ENCODE measurements around the gene STK25.
"Not testable (repeated sequence)": the region's sequence is repeated elsewhere in the genome, so short reads cannot be mapped to it uniquely, and the experiment has no call there.

STK25 gene

GRCh38 chr2:241509155-241509784 is 886 bp upstream of the STK25 start:
- no peak for DNase-seq (ENCODE audit: low read depth, low spot score)

DNA sequence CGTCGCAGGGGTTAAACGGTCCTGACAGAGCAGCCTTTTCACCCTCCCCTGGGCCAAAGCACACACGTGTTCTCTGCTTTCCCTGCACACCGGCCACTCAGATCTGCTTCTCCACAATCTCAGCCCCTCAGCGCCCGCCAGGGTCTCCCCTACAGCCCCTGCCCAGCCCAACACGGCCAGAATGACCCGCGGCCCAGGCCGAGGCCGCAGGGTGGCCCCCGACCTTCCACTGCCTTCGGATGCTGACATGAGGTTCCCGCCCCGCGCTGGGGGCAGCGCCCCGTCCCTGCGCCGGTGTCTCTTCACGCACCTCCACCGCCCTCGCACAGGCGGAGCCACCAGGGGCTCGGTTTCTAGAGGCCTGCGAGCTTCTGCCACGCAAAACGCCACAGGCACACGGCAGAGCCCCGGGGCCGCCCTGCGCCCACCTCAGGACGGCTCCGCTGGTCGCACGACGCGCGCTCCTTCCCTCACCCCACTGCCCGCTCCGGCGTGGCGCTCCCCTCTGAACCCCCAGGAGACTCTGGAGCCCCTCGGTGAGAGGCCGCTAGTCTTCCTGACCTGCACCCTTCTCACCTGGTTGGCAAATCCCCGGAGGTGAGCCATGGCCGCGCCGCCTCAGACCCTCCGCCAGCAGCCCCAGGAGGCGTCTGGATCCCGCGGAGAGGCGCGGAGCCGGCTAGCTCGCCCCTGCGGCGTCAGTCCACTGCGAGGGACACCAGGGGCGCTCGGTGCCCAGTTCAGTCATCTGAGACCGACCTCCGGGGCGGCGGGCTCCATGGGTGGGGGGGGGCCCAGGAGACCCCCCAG is 749 bp downstream of the STK25 start:
- no peak for DNase-seq (ENCODE audit: low read depth, low spot score)

- DNase-seq (ENCODE audit: low read depth, low spot score) = no peak
Measured at GRCh38 chr2:241506793-241507429, 1.5 kb downstream of the STK25 start.

DNA sequence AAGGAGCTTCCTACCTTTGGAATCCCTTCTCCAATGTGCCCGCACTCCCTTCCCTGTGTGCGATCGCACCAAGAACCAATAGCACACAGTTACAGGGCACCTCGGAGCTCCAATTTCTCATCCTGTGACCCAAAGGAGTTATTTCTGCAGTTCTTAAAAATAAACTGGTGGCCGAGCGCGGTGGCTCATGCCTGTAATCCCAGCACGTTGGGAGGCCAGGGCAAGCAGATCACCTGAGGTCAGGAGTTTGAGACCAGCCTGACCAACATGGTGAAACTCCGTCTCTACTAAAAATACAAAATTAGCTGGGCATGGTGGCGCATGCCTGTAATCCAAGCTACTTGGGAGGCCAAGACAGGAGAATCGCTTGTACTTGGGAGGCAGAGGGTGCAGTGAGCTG is 2.1 kb downstream of the STK25 start:
- not testable (repeated sequence) for DNase-seq (ENCODE audit: low read depth, low spot score)

DNA sequence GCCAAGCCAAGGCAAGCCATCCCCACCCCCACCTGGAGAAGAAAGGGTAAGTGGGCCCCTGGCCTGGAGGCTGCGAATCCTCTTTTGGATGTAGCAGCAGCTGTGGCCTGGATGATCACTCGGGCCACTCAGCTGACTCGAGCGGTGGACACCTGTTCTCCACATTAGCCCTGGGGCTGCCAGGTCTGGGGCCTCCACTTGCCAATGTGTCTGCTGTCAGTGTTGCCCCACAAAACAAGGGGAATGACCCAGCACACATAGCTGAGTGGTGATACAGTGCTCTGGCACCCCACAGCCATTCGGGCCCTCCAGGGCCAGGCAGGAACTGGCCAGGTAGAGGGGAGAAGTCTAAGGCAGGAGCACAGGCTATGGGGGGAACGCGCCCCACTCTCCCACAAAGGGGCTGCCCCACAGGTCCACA is 2.6 kb downstream of the STK25 start:
- no peak for DNase-seq (ENCODE audit: low read depth, low spot score)

DNA sequence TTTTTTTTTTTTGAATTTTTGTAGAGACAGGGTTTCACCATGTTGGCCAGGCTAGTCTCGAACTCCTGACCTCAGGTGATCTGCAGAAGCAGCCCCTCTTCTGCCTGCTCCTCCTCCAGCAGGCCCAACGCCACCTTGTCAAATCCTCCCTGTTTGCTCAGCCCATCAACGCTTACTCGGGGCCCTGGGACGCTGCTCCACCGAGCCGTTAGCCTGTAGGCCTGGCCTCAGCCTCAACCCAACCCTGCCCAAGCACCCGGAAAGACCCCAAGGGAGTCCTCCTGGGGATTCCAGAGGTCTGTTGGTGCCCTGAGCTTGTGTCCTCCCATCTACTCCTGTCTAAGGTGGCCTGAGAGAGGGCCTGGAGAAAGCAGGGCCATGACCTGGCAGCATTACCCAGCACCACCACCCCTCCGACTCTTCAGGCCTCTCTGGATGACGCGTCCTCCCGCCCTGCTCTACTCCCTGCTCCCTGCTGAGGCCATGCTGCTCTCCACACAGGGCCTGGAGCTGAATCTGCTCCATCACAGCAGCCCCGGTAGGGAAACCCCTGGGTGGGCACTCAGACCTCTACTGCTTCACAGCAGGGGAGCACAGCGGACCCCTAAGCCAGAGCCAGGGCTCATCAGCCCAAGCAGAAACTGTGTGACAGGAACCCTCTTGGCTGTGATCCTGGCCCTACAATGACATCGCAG is 3.2 kb downstream of the STK25 start:
- DNase-seq (ENCODE audit: low read depth, low spot score) = no peak

- DNase-seq (ENCODE audit: low read depth, low spot score) = no peak
Measured at GRCh38 chr2:241503776-241504392, 4.5 kb downstream of the STK25 start.

DNA sequence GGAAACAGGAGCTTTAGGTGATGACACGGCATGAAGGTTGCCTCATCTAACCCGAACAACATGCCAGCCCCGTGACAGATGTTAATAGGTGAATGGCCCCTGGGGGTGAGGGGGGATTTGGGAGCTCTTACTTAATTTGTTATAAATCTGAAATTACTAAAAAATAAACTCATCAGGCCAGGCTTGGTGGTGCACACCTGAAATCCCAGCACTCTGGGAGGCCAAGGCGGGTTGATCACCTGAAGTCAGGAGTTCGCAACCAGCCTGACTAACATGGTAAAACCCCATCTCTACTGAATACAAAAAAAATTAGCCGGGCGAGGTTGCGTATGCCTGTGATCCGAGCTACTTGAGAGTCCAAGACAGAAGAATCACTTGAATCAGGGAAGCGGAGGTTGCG is 6.1 kb downstream of the STK25 start:
- no peak for DNase-seq (ENCODE audit: low read depth, low spot score)

DNA sequence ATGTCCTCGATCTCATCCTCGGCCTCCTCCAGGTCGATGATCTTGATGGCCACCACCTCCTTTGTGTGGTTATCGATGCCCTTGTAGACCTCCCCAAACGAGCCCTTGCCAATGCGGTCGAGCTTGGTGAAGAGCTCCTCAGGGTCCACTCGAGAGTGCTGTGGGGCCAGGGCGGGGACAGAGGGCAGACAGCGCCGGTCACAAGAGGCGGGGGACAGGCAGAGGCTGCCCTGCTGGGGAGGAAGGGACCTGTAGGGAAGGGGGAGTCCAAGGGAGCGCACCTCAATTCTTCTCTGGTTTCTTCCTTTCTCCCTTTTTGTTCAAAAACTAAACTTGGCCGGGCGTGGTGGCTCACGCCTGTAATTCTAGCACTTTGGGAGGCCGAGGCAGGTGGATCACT is 6.8 kb downstream of the STK25 start:
- DNase-seq (ENCODE audit: low read depth, low spot score) = no peak

DNA sequence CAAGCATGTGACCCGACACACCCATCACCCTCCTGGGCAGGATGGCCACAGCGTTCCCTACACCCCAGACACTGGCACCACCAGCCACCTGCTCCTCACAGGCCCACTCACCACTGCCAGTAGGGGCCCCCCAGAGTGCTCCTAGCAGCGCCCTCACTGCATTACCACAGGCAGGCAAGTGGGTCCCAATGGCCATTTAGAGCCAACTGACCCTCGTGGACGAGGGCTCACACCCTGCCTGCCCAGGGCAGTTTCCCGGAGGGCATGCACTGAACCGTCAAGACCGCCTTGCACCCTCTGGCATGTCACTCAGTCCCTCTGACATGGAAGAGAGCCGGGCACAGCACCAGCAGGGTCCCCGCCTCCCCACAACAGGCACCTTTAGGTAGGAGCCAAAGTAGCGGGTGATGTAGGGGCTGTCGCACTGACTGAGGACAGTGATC is 7.3 kb downstream of the STK25 start:
- no peak for DNase-seq (ENCODE audit: low read depth, low spot score)

DNA sequence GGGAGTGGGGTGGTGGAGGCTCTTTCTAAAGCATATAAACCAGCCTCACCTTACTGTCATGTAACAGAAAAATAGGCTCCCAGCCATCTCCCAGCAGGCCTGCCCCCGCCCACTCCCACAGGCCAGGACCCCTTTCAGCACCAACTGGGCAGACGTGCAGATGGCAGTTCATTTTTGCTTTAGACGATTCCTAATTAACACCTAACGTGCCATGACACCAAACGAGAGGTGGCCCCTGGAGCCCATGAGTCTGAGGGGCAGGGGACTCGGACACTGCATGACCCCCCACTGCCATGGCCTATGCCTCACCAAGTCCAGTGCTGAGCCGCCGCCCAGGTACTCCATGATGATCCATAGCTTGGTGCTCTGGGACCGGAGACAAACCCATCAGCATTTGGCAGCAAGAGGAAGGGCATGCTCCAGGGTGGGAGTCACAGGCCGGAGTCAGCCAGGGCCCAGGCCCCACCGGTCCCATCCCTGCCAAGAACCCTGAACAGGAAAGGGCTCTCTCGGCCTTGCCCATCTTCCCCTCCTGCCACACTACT is 7.9 kb downstream of the STK25 start:
- DNase-seq (ENCODE audit: low read depth, low spot score) = no peak

- DNase-seq (ENCODE audit: low read depth, low spot score) = no peak
Measured at GRCh38 chr2:241500016-241500415, 8.4 kb downstream of the STK25 start.

DNA sequence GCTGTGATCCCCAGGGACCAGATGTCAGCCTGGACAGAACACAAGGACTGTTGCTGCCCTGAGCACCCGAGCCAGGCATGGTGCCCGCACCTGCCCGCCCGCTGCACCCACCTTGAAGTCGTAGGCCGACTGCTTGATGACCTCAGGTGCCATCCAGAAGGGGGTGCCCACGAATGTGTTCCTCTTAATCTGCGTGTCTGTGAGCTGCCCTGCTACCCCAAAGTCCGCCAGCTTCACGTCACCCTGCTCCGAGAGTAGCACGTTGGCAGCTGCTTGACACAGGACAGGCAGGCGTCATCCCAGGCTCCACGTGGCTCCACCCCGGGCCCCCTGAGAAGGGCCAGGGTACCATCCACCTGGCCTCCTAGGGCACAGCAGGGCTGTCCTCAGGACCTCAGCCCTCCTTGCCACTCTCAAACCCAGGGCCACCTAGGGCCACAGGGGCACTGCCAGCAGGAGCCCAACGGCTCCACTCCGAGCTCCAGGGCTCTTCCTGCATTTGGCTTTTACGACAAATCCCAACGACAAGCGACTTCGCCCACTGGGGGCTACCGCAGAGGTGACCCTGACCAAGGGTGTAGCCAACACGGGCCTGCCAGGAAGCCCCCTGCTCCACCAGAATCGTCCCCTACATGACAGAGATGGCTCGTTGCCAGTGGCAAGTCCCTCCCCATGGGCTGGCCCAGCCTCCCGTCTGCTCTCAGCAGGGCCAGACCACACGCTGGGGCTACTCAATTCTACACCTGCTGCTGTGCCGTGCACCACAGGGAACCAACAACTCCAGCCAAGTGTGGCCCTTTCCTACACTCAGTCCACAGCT is 9.0 kb downstream of the STK25 start:
- no peak for DNase-seq (ENCODE audit: low read depth, low spot score)

- no peak for DNase-seq (ENCODE audit: low read depth, low spot score)
Measured at GRCh38 chr2:241498115-241499070, 10.0 kb downstream of the STK25 start.

- no peak for DNase-seq (ENCODE audit: low read depth, low spot score)
Measured at GRCh38 chr2:241496904-241497877, 11.2 kb downstream of the STK25 start.

DNA sequence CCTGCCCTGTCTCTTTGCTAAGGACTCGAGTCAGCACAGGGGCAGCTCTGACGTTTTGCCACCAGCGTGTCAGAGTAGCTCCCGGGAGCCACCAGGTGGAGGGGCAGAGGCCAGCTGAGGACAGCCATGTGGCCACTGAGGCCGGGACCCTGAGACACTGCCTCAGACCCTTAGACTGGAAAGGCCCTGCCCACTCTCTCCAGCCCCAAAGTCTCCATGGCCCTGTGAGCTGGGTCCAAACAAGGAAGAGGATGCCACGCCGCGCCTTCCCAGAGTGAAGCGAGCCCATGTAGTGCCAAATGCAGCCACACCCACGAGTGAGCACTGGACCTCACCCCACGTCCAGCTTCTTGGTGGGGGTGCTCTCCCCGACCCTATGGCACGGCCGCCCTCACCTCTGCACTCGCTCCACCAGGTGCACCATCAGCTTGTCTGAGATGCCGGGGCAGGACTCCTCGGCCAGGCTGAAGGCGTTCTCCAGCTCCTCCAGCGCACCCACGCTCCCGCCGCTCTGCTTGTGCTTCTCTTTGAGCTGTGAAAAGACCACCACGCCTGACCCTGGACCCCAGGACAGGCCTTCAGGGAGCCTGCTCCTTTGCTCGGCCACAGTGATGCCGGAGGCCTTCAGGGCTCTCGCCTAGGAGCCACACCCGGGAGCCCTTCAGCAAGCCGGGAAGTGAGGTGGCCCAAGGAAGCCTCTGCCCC is 12.2 kb downstream of the STK25 start:
- DNase-seq (ENCODE audit: low read depth, low spot score) = no peak

DNA sequence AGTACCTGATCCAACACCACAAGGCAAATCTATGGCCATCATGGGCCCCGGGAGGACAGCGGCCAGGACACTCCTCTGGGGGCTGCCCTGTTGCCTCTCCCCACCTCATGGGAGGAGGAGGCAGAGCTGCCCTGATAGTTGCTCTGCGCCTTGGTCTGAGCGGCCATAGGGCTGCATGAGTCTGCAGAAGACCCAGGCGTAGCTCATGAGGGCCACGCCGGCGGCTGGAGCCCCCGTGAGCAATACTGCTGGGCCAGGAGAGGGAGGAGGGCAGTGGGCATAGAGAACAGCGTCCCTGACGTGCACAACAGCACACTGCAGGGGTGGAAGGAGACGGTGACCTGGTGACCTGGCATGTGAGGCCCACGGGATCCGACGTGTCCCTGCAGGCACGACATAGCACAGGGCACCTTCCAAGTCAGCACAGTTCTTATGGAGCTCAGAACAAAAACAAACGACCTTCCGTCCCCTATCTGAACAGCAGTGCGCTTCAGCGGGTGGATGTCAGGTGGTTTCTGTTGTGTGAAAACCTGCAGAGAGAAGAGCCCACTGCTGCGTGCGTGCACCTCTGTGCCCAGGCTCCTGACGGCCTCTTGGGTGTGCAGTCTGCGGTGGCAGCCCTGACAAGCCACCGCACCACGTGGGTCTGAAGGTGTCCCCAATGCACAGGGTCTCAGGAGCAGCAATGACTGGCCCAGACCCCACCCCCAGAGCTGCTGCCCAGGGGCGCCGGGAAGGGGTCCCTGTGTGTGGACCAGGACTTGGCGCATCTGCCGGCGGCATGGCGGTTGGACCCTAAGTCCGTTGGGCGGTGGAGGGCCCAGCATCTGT is 13.0 kb downstream of the STK25 start:
- no peak for DNase-seq (ENCODE audit: low read depth, low spot score)

Data from activated CD4-positive, CD25-positive, alpha-beta regulatory T cell treated with anti-CD3 and anti-CD28 coated beads, Interleukin-2, amount 50 U/mL, for 16 hours (primary cell).